GM10847 (cell line): Measurements from ENCODE around the gene LRRC61.

Source experiments
- POLR2A ChIP-seq: IDR thresholded peaks from 2 replicates; pipeline ENCODE4 v1.6.1; 2011; ENCODE audit not compliant: insufficient read length; ENCODE audit errors: extremely low read depth

Gene LRRC61

DNA sequence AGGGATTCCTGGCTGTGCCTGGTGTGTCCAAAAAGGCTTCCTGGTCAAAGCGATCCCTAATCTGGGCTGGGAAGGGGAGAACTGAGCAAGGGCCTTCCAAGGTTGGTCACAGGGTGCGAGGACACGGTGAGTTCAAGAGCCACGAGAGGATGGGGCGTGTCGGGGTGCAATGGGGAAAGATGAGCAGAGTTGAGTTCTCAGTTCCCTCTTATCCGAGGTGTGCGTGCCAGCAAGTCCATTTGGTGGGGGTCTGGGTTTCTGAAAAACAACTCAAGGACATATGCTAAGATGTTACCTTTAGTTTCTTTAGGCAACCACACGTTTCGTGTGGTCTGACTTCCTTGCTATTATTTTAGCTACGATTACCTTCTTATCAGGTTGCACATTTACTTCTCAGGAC lies 57.3 kb downstream of the LRRC61 start:
- TF ChIP-seq POLR2A = peak; percentile 33

DNA sequence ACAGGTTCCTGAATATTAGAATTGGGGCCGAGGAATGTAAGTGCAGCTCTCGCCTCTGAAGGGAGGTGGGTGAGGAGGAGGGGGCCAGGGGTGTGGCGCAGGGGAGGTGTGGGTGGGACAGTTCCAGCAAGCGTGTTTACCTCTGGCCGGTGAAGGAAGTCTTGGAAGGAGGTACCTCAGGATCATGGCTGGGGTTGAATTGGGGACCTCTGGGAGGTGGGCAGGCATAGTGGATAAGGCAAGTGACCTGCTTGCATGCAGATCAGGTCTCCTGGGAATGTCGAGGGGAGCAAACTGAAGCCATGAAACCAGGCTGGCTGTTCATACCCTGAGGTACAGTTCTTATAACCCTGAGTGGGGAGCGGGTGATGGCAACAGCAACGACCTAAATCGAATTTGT lies 57.9 kb downstream of the LRRC61 start:
- no peak for TF ChIP-seq POLR2A

GRCh38 chr7:150381785-150382122 lies 58.6 kb downstream of the LRRC61 start:
- no peak for TF ChIP-seq POLR2A

DNA sequence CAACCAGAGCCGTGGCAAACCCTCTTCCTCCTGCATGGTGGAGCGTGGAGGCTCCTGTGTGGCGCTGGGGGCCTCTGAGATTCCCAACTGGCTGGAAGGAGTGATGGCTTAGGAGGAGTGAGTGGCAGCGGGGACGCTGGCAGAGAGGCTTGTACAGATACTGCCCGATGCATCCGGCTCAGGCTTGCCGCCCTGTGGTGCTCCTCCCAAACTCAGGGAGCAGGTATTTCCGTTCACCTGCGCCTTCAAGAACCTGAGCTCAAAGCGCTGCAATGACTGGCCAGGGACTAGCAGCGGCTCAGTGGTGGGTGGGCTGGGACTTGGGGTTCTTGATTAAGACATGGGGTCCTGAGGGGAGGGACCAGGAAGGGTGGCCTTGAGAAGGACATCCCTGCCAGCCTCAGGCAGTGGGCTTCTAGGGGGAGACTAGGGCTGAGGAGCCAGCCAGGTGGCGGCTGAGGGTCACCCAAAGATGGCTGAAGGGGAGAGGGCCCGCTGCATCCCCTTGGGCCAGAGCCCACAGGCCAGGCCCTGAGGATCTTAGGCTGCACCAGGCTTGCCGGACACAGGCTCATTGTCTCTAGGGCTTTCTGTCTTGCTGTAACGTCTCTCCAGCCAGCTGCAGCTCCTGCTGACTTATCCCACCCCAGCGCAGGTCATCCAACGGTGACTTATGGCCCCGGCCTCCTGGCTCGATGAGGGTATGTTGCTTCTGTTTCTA lies 59.1 kb downstream of the LRRC61 start:
- no peak for TF ChIP-seq POLR2A

DNA sequence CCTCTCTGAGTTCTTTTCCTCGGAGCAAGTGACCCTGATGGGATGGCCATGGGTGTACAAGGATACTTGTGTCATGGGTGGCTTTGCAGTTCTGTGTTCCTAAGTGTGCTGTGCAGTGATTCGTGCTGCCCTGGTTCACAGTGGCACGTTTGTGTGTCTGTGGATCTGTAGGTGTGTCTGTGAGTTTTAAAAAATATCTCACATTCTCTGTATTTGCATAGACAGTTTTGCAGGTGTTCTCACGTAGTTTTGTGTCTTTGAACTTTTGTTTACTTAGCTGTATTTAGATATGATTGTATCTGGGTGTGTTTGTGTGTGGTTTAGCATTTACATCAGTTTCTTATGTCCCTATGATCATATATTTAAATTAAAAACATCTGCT lies 59.7 kb downstream of the LRRC61 start:
- TF ChIP-seq POLR2A = no peak

- no peak for TF ChIP-seq POLR2A
These were observed 60.7 kb downstream of the LRRC61 start for GRCh38 chr7:150383710-150384397.

- TF ChIP-seq POLR2A = no peak
These were observed 61.5 kb downstream of the LRRC61 start for GRCh38 chr7:150384406-150385301.

GRCh38 chr7:150385302-150385723 lies 62.2 kb downstream of the LRRC61 start:
- no peak for TF ChIP-seq POLR2A
